AG09319 (cell line): ENCODE results near the gene PRTG.
A peak's percentile ranks its signal among the peaks of the same experiment; 100 is the strongest.

ENCODE experiments used
- DNase-seq: peaks from one replicate; pipeline ENCODE4 v3.0.0-alpha.2; 2010; ENCODE audit warnings: low read depth; ENCODE audit errors: extremely low read depth
- TF ChIP-seq, protein P1 (sequence below): IDR thresholded peaks from 2 replicates; pipeline ENCODE4 v1.5.1; 2011; ENCODE audit warnings: low read depth, mild to moderate bottlenecking, inconsistent platforms, low read length, moderate library complexity

The PRTG gene

DNA sequence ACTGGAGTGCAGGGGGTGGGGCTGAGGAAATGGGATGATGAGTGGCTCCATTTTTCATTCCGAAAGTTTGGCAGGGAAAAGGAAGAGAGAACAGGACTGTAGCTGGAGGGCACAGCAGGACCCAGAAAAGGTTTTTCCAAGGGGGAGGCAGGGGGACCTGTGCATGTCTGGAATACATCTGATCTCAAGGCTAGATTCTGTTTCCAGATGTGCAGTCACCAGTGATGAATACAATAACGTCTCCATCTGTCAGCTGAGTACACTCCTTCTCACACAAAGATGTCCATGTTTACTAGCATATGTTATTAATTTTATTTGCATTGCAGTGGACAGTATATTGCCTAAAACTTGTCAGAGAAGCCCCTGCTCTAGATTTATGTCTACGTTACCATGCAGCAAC is 39.9 kb upstream of the PRTG start:
- no peak for DNase-seq
- TF ChIP-seq, protein P1, sequence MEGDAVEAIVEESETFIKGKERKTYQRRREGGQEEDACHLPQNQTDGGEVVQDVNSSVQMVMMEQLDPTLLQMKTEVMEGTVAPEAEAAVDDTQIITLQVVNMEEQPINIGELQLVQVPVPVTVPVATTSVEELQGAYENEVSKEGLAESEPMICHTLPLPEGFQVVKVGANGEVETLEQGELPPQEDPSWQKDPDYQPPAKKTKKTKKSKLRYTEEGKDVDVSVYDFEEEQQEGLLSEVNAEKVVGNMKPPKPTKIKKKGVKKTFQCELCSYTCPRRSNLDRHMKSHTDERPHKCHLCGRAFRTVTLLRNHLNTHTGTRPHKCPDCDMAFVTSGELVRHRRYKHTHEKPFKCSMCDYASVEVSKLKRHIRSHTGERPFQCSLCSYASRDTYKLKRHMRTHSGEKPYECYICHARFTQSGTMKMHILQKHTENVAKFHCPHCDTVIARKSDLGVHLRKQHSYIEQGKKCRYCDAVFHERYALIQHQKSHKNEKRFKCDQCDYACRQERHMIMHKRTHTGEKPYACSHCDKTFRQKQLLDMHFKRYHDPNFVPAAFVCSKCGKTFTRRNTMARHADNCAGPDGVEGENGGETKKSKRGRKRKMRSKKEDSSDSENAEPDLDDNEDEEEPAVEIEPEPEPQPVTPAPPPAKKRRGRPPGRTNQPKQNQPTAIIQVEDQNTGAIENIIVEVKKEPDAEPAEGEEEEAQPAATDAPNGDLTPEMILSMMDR, result no peak

DNA sequence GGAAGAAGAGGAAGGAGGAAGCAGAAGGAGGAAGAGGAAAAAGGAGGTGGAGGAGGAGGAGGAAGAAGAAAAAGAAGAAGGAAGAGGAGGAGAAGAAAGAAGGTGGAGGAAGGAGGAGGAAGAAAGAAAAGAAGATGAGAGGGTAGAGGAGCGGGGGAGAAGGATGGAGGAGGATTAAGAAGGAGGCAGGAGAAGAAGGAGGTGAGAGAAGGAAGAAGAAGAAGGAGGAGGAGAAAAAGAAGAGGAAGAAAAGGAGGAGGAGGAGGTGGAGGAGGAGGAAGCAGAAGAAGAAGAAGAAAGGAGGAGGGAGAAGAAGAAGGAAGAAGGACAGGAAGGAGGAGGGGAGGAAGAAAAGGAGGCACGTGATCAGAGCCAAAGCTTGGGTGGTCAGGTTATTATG is 37.3 kb upstream of the PRTG start:
- TF ChIP-seq, protein P1, result no peak
- DNase-seq, result no peak

DNA sequence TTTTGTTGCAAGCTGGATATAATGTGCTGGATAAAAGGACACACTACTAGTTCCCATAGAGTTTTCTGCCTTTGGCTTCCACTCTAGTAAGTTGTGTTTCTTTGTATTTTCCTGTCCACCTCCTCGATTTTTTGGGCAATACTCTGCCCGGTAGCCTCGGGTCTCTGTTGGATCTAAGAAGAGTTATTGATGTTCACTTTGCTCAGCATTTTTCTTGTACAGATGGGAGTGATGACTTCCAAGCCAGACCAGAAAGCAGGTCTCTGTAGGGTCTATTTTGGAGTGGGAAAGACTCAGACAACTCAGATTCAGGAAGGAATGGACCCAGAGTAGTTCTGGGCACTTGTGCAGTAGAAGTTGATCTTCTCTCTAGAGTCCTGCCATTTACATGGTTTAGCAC is 36.0 kb upstream of the PRTG start:
- TF ChIP-seq, protein P1, result no peak
- no peak for DNase-seq

DNA sequence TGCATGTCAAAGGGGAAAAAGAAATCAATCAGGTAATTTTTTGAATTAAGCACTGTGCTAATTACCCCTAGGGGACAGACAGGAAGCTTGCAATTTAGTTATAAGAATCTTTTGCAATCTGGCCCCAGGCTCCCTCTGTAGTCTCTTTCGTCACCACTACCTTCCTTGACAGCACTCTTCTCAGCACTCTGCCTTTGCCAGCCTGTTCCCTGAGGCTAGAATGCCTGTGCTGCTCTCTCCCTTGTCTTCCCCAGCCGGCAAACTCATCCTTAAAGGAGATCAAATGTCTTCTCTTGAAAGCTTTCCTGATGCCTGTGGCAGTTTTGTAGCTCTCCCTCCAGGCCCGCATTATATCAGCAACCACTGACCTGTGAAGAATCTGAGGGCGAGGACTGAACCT is 32.4 kb upstream of the PRTG start:
- TF ChIP-seq, protein P1, result no peak
- DNase-seq, result peak; percentile 49

DNA sequence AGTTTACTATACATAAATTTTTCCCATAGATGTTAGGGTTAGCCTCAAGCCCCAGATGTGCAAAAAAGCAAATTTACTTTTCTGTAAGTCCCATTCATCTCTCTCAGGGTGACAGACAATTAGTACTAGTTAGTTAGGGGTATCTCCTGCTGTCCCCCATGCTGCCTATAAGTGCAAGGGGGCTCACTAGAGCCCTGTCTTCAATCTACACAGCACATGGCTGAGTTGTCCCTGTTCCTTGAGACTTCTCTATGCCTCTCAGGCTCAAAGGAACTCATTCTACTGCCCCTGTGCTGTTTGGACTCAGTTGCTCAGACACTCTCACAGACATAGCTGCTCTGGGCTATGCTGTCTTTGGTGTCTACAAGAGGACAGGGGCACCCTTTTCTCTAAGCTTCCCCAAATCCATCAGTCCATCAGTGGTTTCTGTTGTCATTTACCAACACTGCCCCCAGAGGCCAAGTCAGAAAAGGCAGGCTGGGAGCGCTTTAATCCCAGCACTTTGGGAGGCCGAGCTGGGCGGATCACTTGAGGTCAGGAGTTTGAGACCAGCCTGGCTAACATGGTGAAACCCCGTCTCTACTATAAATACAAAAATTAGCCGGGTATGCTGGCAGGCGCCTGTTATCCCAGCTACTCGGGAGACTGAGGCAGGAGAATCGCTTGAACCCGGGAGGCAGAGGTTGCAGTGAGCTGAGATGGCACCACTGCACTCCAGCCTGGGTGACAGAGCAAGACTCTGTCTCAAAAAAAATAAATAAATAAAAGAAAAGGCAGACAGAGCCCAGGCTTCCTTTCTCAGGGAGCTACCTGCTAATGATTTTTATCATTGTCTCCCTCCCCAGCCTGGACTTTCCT is 31.4 kb upstream of the PRTG start:
- no peak for DNase-seq
- TF ChIP-seq, protein P1, result peak; percentile 53

DNA sequence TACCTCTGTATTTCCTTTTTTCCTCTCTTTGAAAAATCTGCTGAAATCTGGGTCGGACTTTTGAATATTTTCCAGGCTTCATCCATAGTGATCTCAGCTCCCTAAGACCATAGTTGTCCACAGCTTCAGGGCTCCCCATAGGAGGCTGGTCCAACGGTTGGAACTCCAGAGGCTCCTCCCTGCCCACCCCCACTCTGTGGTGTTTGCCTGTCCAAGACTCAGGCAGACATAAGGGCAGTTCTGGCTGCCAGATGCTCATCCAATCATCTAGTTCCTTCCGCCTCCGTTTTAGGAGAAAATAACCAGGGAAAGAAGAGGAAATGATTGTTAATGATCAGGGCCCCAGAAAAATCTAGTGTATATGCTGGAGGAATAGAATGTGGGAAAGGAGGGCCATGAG is 27.9 kb upstream of the PRTG start:
- TF ChIP-seq, protein P1, result no peak
- no peak for DNase-seq

DNA sequence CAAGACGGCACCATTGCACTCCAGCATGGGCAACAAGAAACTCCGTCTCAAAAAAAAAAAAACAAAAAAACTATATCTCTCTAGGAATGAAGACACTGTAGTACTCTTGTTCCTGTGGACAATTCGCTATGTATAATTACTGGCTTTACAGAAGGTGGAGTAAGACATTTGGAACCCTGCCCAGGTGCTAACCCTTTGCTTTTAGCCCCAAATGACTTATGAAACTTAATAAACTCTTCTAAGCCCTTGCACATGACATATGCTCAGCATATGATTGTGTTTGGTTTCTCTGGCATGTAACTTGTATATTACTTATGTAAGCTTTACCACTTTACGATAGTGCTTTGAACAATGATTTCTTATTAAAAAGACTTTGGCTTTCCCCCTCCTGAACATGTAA is 27.3 kb upstream of the PRTG start:
- TF ChIP-seq, protein P1, result no peak
- DNase-seq, result peak; percentile 44
